ENCODE measurements around the gene AGPAT3. TPM values are rescaled to one million over a fixed set of nuclear protein-coding genes. Genes with fewer than 3 reads are reported as not detected.

The AGPAT3 gene
- total RNA-seq, 1 donor from 2014 or later = 57.7 TPM

DNA sequence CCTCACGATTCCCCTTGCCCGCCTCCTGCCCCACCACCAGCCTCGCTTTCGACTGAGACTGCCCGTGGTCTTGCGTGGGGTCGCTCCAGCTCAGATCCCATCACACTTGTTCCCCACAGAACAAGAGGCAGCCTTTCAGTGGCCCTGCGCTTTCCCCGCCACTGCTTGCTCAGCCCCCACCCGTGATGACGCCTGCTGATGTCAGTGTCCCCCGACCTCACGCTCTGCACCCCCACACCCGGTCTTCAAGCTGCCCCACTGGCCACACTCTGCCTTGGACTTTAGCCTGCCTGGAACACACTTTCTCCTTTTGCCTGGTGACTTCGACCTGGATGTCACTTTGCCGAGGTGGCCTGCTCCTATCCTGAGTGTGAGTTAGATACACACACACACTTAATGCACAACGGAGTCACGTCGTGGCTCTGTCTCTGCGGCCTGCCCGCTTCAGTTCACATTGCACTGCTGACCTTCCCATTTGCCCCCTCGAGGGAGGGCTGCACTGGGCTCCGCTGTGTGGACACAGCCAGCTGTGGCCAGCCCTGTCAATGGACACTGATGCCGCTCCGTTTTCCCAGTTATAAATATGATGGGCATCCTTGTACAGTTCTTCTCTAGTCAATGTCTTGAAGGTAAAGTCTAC is 13.0 kb downstream of the AGPAT3 start:
- ChIA-PET POLR2A (no interaction called here), CTCF (no interaction called here)
- Mint-ChIP-seq H3K4me1 (peaks cover 20% of the 10 kb centered on the region), H3K27ac (no peak overlapping the region), H3K4me3 (no peak overlapping the region), H3K27me3 (no peaks in the 10 kb centered on the region), H3K9me3 (peaks cover 2% of the 10 kb centered on the region), H3K36me3 (ENCODE audit: low read depth) (peaks cover 35% of the 10 kb centered on the region)
- DNase-seq (no peak), ATAC-seq (ENCODE audit: low read depth) (no peak)
- no peak for TF ChIP-seq CTCF (IDR thresholded peaks at IDR 0.05)
- intact Hi-C loops (cut with micrococcal nuclease) = no loop called here

GRCh38 chr21:43879348-43880110 is 14.5 kb downstream of the AGPAT3 start:
- ATAC-seq (ENCODE audit: low read depth) (no peak), DNase-seq (no peak)
- ChIA-PET POLR2A (interaction anchor here (0.6 kb wide), 1 partner anchor 17 kb away, joined by 5 read pairs; no protein-coding TSS in a partner anchor), CTCF (no interaction called here)
- Mint-ChIP-seq H3K36me3 (ENCODE audit: low read depth) (peaks cover 28% of the 10 kb centered on the region), H3K4me1 (peaks cover 30% of the 10 kb centered on the region), H3K9me3 (peaks cover 2% of the 10 kb centered on the region), H3K4me3 (no peak overlapping the region), H3K27me3 (no peaks in the 10 kb centered on the region), H3K27ac (no peak overlapping the region)
- intact Hi-C loops (cut with micrococcal nuclease) = no loop called here
- no peak for TF ChIP-seq CTCF (IDR thresholded peaks at IDR 0.05)

- no peak for ATAC-seq (ENCODE audit: low read depth)
- Mint-ChIP-seq H3K4me1 (peaks cover 33% of the 10 kb centered on the region), H3K36me3 (ENCODE audit: low read depth) (peaks cover 24% of the 10 kb centered on the region), H3K27ac (no peak overlapping the region), H3K27me3 (no peaks in the 10 kb centered on the region), H3K4me3 (no peak overlapping the region), H3K9me3 (peaks cover under 1% of the 10 kb centered on the region)
- TF ChIP-seq CTCF (IDR thresholded peaks at IDR 0.05) = no peak
- no peak for DNase-seq
- CTCF ChIA-PET = no interaction called here
- intact Hi-C loops (cut with micrococcal nuclease) = no loop called here
- POLR2A ChIA-PET = no interaction called here
Observed at GRCh38 chr21:43880111-43880985, 15.3 kb downstream of the AGPAT3 start.

- intact Hi-C loops (cut with micrococcal nuclease) = no loop called here
- H3K4me3 Mint-ChIP-seq = no peak overlapping the region
- H3K27ac Mint-ChIP-seq = no peak overlapping the region
- DNase-seq = no peak
- peaks cover 33% of the 10 kb centered on the region for H3K4me1 Mint-ChIP-seq
- TF ChIP-seq CTCF (IDR thresholded peaks at IDR 0.05) = no peak
- ATAC-seq (ENCODE audit: low read depth) = no peak
- peaks cover 23% of the 10 kb centered on the region for H3K36me3 Mint-ChIP-seq (ENCODE audit: low read depth)
- no peaks in the 10 kb centered on the region for H3K27me3 Mint-ChIP-seq
- POLR2A ChIA-PET = no interaction called here
- H3K9me3 Mint-ChIP-seq = no peaks in the 10 kb centered on the region
- CTCF ChIA-PET = no interaction called here
Observed at GRCh38 chr21:43881283-43881682, 16.3 kb downstream of the AGPAT3 start.

- DNase-seq (no peak), ATAC-seq (ENCODE audit: low read depth) (no peak)
- POLR2A ChIA-PET = no interaction called here
- no peaks in the 10 kb centered on the region for H3K9me3 Mint-ChIP-seq
- H3K27me3 Mint-ChIP-seq = no peaks in the 10 kb centered on the region
- peaks cover 35% of the 10 kb centered on the region for H3K4me1 Mint-ChIP-seq
- CTCF ChIA-PET = no interaction called here
- TF ChIP-seq CTCF (IDR thresholded peaks at IDR 0.05) = no peak
- H3K36me3 Mint-ChIP-seq (ENCODE audit: low read depth) = peaks cover 23% of the 10 kb centered on the region
- H3K27ac Mint-ChIP-seq = no peak overlapping the region
- no peak overlapping the region for H3K4me3 Mint-ChIP-seq
- intact Hi-C loops (cut with micrococcal nuclease) = no loop called here
Observed at GRCh38 chr21:43881935-43882334, 16.9 kb downstream of the AGPAT3 start.

Measured in activated B cell treated with CpG ODN at 0.5 μM for 24 hours (primary cell).